Body of pancreas (tissue), 4 donors: ENCODE measurements around the gene SLX9.

Source experiments
- CTCF ChIP-seq, 7 experiments: fragments of 450-650 bp in 4 of 7; fragments of 200-600 bp in 3 of 7; sonication (generic) in 3 of 7; IDR thresholded peaks; one replicate each; pipeline ENCODE4 v1.5.1; 2016 to 2019; ENCODE audit warnings: antibody characterized with exemption in 7 of 7
- POLR2A ChIP-seq, 3 donors: fragments of 450-650 bp; IDR thresholded peaks; one replicate each; pipeline ENCODE4 v1.6.1; 2016; ENCODE audit warnings: antibody characterized with exemption in 3 of 3, mild to moderate bottlenecking in 2 of 3

- TF ChIP-seq POLR2A (IDR thresholded peaks at IDR 0.05): no peak
- no peak for TF ChIP-seq CTCF (IDR thresholded peaks at IDR 0.05)
Measured at GRCh38 chr21:44925378-44925755, 14.5 kb upstream of the SLX9 start.
